Medulla oblongata (tissue), 1 donor: ENCODE measurements around the gene GSPT1.
"Not testable (repeated sequence)": the region's sequence is repeated elsewhere in the genome, so short reads cannot be mapped to it uniquely, and the experiment has no call there.

Source experiments
- DNase-seq: peaks from one replicate; pipeline ENCODE4 v3.0.0-alpha.2; 2015; ENCODE audit errors: extremely low spot score

The GSPT1 gene

GRCh38 chr16:11857161-11857560 lies 58.6 kb downstream of the GSPT1 start:
- no peak for DNase-seq

DNA sequence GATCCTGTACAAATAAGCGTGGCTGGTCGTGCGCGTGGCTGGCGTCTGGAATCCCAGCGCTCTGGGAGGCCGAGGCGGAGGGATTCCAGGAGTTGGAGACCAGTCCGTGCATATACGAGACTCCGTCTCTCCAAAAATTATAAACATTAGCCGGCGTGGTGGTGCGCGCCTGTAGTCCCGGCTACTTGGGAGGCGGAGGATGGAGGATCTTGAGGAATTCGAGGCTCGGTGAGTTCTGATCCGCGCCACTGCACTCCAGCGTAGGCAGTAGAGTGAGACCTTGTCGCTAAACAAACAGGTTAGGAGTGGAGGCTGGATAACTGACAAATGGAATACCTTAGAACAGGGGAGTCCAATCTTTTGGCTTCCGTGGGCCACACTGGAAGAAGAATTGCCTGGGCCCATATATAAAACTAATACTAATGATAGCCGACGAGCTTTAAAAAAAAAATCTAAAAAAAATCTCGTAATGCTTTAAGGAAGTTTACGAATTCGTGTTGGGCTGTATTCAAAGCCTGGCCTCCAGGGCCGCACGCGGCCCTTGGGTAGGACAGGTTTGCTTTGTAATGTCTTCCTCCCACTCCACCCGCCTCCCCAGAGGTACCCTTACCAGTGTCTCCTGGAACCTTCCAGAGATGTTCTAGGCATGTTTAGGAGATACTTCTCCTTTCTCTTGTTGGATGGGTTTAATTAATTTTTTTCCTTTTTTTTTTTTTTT lies 63.5 kb downstream of the GSPT1 start:
- no peak for DNase-seq

DNA sequence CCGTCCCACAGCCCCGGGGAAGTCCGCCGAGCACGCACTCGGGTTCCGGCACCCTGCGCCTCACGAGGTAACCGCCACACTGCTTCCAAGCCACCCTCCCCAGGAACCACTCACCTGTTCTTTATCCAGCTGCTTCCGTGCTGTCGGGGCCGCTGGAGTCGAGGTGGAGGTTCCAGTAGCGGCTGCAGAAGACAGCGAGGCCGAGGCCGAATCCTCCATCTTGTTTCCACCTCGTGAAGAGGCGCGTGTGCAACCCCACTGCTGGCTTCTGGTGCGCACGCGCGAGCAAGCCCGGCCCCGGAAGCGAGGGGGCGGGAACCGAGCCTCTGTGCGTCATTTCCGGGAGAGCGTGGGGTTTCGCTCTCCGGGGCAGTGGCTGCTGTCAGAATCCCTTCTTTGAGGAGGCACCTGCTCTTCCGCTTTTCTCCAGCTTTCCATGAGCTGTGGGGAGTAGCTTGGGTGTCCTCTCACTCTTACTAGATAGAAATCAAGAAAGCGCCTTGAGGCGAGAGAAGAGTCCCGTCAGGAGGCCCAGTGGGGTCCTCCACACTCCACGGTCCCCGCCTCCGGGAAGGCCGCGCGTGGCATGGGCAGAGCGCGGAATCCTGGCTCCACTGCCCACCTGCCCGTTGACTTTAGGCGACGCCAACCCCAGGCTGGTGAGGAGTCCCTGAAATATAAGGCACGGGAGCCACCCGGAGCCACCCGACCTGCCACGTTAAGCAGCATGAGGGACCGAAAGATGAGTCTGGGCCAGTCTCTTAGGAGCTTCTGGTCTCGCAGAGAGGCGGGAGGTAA lies 64.3 kb downstream of the GSPT1 start, which contains the start of gene RSL1D1:
TSS of gene RSL1D1 (minus strand) at position 249 of the 798 bp plus-strand sequence. CDS start at position 219, 30 bp downstream.
- DNase-seq, result peak; percentile 95

DNA sequence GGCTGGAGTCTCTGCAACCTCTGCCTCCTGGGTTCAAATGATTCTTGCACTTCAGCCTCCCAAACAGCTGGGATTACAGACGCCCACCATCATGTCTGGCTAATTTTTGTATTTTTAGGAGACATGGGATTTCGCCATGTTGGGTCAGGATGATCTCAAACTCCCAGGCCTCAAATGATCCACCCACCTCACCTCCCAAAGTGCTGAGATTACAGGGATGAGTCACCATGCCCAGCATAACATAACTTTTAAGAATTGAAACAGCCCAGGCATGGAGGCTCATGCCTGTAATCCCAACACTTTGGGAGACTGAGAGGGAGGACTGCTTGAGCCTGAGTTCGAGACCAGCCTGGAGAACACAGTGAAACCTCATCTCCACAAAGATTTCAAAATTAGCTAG lies 66.9 kb downstream of the GSPT1 start:
- DNase-seq, result no peak

- no peak for DNase-seq
Measured at GRCh38 chr16:11844499-11844898, 71.3 kb downstream of the GSPT1 start.

- DNase-seq, result no peak
Measured at GRCh38 chr16:11843861-11844260, 71.9 kb downstream of the GSPT1 start.

- no peak for DNase-seq
Measured at GRCh38 chr16:11843206-11843605, 72.5 kb downstream of the GSPT1 start.

DNA sequence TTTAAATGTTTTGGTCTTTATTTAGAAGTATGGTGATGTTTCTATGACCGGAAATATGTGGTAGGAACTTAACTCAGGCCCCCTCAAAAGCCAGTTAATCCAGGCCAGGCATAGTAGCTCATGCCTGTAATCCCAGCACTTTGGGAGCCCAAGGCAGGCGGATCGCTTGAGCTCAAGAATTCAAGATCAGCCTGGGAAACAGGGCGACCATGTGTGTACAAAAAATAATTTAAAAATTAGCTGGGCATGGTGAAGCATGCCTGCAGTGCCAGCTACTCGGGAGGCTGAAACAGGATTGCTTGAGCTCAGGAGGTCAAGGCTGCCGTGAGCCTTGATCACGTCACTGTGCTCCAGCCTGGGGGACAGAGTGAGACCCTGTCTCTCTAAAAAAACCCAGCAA lies 74.7 kb downstream of the GSPT1 start:
- DNase-seq, result no peak

DNA sequence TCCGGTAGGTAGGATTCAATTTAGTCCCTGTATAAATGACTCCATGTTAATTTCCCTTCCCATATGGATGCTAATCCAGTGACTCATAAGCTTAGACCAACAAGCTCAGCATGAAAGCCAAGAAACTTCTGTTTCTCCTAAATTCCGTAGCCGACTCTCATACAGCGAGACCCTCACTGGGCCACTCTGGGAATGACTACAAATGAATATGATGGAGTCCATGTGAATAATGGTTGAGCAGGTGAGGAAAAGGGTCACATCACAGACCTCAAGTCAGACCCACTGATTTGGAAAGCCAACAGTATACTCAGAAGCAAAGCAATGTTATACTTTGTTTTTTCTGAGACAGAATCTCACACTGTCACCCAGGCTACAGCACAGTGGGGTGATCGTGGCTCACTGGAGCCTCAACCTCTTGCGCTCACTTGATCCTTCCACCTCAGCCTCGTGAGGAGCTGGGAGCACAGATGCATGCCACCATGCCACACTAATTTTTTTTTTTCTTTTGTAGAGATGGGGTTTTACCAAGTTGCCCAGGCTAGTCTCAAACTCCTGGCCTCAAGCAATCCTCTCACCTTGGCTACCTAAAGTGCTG lies 79.0 kb downstream of the GSPT1 start:
- DNase-seq, result no peak

DNA sequence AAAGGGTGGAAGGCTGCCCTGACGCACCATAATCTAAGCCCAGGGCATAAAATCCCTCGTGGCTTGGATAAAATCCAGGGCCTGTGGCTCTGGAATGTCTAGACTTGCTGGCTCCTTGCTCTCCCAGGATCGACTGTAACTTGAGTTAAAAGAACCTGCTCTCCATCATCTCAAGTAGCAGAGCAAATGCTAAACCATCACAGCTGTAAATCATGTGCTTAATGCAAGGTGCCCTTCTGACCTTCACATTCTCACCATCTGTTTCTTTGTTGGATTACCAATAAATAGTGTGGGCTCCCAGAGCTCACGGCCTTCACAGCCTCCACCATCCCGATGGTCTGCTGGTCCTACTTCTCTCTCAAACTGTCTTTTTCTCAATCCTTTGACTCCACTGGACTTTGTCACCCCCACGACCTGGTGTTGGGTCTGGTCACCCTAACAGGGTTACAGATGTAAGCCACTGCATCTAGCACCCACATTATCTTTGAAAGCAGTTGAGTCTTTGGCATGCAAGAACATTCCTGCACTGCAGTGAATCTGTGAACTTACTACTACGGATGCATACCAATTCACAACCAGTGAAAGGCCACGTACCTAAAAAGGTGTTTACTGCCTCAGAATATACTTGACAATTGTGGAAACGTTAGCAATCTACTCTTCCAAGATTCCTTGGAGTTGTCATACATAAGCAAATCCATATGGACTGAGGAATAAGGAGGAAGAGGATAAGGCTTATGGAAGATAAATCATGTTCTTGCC lies 79.7 kb downstream of the GSPT1 start:
- DNase-seq, result no peak

DNA sequence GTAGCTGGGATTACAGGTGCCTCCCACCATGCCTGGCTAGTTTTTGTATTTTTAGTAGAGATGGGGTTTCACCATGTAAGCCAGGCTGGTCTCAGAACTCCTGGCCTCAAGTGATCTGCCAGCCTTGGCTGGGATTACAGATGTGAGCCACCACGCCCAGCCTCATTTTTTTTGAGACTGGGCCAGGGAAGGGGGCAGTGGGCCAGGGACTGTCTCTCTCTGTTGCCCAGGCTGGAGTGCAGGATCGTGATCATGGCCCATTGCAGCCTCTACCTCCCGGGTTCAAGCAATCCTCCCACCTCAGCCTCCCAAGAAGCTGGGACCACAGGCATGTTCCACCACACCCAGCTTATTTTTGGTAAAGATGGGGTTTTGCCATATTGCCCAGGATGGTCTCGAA lies 80.4 kb downstream of the GSPT1 start:
- DNase-seq, result no peak

- DNase-seq, result no peak
Measured at GRCh38 chr16:11833951-11834695, 81.6 kb downstream of the GSPT1 start.

DNA sequence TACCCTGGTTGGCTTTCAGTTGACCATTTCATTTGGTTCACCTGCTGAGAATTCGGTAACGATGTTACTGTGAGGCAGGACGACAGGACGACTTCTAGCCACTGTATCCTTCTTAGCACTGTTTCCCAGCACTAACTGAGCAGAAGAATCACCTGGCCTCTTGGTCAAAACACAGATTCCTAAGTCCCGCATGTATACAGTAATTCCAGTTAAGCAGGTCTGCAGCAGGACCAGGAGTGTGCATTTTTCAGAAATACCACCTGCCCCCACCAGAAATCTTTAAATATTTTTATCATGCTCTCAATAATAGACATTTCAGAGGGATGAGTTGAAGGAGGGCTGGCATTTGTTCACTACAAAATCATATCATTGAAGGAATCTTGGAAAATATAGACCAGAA lies 87.1 kb downstream of the GSPT1 start:
- DNase-seq, result no peak

DNA sequence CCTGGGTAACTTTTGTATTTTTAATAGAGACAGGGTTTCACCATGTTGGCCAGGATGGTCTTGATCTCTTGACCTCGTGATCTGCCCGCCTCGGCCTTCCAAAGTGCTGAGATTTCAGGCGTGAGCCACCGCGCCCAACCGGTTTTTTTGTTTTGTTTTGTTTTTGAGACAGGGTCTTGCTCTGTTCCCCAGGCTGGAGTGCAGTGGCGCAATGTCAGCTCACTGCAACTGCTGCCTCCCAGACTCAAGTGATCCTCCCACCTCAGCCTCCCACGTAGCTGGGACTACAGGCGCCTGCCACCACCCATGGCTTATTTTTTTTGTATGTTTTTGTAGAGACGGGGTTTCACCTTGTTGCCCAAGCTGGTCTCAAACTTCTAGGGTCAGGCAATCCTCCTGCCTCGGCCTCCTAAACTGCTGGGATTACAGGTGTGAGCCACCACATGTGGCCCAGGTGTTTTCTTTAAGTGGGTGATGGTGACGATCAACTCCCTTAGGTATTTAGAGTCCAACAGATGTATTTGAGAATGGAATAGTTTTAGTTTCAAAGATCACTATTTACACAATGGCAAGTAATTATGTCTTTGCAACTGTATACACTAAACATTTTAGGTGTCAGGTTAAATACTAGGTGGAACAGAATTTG lies 90.1 kb downstream of the GSPT1 start:
- not testable (repeated sequence) for DNase-seq

DNA sequence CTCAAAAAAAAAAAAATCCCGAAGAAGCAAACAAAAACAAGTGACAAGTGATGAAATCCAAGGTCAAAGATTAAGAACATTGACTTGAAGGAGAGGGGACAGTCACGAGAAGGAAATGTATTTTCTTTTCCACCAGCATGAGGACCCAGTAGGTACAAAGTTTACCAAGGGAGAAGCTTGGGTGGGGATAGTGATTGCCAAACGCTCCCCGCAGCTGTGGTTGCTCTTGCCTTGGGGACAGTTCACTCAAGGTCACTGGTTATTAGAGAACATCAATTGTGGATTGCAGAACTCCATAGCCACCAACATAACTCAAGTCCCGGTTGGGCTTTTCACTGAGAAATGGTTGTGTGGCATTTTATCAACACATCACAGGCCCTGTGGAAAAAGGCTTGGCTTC lies 91.4 kb downstream of the GSPT1 start:
- DNase-seq, result no peak

- not testable (repeated sequence) for DNase-seq
Measured at GRCh38 chr16:11823645-11824044, 92.1 kb downstream of the GSPT1 start.

GRCh38 chr16:11819798-11820197 lies 96.0 kb downstream of the GSPT1 start:
- no peak for DNase-seq

GRCh38 chr16:11818970-11819369 lies 96.8 kb downstream of the GSPT1 start:
- DNase-seq, result not testable (repeated sequence)
